GM12801 (cell line): ENCODE measurements around the gene SLC51A.

Experiments
- CTCF ChIP-seq: IDR thresholded peaks from one replicate; pipeline ENCODE4 v1.5.1; 2011; ENCODE audit warnings: control low read depth; ENCODE audit not compliant: insufficient read length; ENCODE audit errors: extremely low read depth

The SLC51A gene

GRCh38 chr3:196177567-196177966, 38.8 kb upstream of the SLC51A start:
- no peak for TF ChIP-seq CTCF

DNA sequence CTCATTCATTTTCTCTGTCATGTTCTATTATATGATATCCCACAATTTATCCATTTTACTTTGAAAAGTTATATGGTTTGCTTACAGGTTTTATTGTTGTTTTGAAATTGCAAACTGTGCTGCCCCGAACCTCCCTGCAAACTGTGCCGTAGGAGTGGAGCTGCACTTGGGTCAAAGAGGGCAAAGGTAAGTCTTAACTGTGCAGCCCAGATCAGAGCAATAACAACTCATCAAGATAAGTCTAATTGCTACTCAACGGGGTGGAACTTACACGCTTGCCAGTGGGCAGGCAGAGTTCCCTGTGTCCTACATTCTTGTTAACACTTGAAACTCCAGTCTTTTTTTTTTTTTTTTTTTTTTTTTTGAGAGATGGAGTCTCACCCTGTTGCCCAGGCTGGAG, 38.4 kb upstream of the SLC51A start:
- TF ChIP-seq CTCF = no peak

DNA sequence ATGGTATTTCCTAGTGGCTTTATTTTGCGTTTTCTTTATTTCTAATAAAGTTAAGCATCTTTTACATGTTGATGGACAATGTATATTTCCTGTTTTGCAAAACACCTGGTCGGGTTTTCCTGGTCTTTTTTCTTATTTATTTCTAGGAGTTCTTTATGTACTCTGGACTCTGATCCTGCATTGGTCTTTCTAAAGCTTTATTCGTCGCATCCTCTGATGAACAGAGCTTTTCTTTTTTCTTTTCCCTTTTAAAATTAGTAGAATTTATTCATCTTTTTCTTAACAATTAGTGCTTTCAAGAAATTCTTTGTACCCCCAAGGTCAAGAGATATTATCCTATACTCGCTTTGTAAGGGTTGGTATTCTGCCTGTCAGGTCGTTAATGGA, 37.3 kb upstream of the SLC51A start:
- TF ChIP-seq CTCF = no peak

- TF ChIP-seq CTCF = no peak
These were observed 36.7 kb upstream of the SLC51A start for GRCh38 chr3:196179380-196180308.

DNA sequence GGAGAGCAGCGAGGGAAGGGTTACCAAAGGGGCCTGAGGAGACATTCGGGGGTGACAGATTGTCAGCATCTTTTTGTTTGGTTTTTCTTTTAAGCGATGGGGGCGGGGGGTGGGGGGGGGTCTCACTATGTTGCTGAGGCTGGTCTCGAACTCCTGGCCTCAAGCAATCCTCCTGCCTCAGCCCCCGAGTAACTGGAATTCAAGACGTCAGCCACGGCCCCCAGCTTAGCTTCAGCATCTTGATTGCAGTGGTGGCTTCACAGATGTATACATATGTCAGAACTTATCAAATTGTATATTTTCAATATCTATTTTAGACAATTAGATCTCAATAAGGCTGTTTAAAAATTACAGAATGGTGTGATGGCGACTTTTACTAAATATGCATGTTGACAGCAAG, 36.0 kb upstream of the SLC51A start:
- TF ChIP-seq CTCF = no peak

DNA sequence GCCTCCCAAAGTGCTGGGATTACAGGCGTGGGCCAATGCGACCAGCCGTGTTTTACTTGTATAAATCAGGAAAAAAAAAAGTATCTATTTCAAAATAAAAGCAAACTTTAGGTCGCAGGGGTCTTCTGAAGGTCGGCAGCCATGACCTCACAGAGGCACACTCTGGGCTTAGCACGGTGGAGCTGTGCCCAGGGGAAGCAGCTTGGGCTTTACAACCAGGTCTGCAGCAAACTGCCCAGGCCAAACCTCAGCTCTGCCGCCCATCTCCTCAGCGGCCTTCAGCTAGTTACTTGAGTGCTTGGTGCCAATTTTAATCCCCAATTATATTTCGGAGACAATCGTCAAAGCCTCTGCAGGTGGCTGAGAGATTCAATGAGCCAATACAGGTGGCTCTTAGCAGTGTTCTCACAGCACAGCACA, 35.2 kb upstream of the SLC51A start:
- no peak for TF ChIP-seq CTCF

- TF ChIP-seq CTCF = no peak
These were observed 31.5 kb upstream of the SLC51A start for GRCh38 chr3:196184881-196185280.
